ENCODE data around the gene SFXN3.
A peak's percentile ranks its signal among the peaks of the same experiment; 100 is the strongest.

SFXN3 gene

DNA sequence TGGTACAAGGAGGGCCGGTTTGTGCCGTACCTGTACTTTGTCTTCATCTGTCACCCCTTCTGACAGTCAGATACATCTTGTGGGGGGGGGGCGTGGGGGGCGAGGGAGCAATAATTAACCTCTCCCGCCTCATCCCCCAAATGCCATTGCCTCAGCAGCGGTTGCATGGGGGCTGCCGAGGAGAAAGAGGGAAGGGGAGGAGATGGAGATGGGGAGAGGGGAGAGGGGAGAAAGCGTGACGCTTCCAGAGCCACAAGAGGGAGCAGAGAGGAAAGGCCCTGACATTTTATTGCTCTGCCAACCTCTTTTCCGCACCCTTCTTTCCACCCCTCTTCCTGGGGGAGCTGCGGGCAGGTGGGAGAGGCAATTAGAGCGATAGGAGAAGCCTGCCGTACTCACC is 42.6 kb downstream of the SFXN3 start:
- H3K9ac ChIP-seq (ENCODE audit: low read length) = no peak overlapping the region
- H3K9me3 ChIP-seq (ENCODE audit: control insufficient read depth, low read length) = no peaks in the 10 kb centered on the region
- H3K4me1 ChIP-seq (ENCODE audit: control insufficient read depth, insufficient read depth, low read length) = no peaks in the 10 kb centered on the region
- peaks cover 50% of the 10 kb centered on the region for H3K27me3 ChIP-seq (replicated peaks; ENCODE audit: control insufficient read depth, insufficient read depth, low read length)
- no peaks in the 10 kb centered on the region for H3K36me3 ChIP-seq (ENCODE audit: control insufficient read depth, insufficient read depth, low read length, severe bottlenecking)
- H3K4me3 ChIP-seq (ENCODE audit: low read length) = no peak overlapping the region
- no peak for DNase-seq (ENCODE audit: low read depth)

DNA sequence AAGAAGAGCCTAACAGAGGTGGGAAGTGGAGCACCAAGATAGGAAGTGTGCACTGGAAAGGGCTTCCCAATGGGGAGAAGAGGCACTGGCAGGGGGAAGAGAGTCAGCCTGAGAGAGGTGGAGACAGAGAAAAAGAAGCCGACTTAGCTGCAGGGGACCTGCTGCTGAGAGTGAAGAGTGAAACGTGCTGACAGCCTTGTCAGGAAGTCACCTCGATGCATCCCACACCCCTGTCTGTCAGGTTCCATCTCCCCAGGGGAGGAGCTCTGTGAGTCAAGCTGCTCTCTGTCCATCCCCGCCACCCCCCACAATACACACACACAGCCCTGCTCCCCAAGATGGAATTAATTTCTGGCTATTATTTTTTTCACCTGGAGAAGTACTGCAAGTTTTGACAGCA is 44.7 kb downstream of the SFXN3 start:
- Histone ChIP-seq H3K4me1 (ENCODE audit: control insufficient read depth, insufficient read depth, low read length) (no peaks in the 10 kb centered on the region), H3K27me3 (replicated peaks; ENCODE audit: control insufficient read depth, insufficient read depth, low read length) (peaks cover 62% of the 10 kb centered on the region), H3K9me3 (ENCODE audit: control insufficient read depth, low read length) (no peaks in the 10 kb centered on the region), H3K36me3 (ENCODE audit: control insufficient read depth, insufficient read depth, low read length, severe bottlenecking) (no peaks in the 10 kb centered on the region), H3K9ac (ENCODE audit: low read length) (no peak overlapping the region), H3K4me3 (ENCODE audit: low read length) (no peak overlapping the region)
- no peak for DNase-seq (ENCODE audit: low read depth)

DNA sequence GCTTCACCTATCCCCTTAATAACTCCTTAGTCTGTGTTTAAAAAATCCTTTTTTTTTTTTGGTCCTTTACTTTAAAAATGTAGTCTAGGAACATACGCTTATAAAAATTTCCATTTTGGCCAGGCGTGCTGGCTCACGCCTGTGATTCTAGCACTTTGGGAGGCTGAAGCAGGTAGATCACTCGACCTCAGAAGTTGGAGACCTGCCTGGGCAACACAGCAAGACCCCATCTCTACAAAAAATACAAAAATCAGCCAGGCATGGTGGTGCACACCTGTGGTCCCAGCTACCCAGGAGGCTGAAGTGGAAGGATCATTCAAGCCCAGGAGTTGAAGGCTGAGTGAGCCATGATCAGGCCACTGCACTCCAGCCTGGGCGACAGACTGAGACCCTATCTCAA is 45.6 kb downstream of the SFXN3 start:
- H3K9me3 ChIP-seq (ENCODE audit: control insufficient read depth, low read length) = no peaks in the 10 kb centered on the region
- peaks cover 66% of the 10 kb centered on the region for H3K27me3 ChIP-seq (replicated peaks; ENCODE audit: control insufficient read depth, insufficient read depth, low read length)
- no peak overlapping the region for H3K9ac ChIP-seq (ENCODE audit: low read length)
- no peak for DNase-seq (ENCODE audit: low read depth)
- no peak overlapping the region for H3K4me3 ChIP-seq (ENCODE audit: low read length)
- no peaks in the 10 kb centered on the region for H3K4me1 ChIP-seq (ENCODE audit: control insufficient read depth, insufficient read depth, low read length)
- H3K36me3 ChIP-seq (ENCODE audit: control insufficient read depth, insufficient read depth, low read length, severe bottlenecking) = no peaks in the 10 kb centered on the region

DNA sequence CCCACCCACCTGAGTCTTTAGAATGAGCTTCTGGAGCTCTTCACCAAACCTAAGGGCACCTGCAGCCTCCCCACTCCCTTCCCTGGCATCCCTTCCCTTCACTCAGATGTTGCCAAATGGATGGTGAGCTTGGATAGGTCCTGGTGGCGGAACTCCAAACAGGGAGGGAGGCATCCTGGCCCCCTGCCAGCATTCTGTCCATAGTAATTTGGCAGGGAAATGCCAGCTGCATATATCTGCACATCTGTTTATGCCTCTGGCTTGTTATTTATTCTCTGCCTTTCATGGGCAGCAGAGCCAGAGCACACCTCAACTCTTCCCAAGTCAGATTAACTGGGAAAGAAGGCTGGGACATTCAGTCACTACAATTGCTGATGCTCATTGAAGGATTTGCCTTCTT is 48.8 kb downstream of the SFXN3 start:
- H3K9me3 ChIP-seq (ENCODE audit: control insufficient read depth, low read length) = no peaks in the 10 kb centered on the region
- H3K36me3 ChIP-seq (ENCODE audit: control insufficient read depth, insufficient read depth, low read length, severe bottlenecking) = no peaks in the 10 kb centered on the region
- peaks cover 57% of the 10 kb centered on the region for H3K27me3 ChIP-seq (replicated peaks; ENCODE audit: control insufficient read depth, insufficient read depth, low read length)
- DNase-seq (ENCODE audit: low read depth) = no peak
- no peak overlapping the region for H3K4me3 ChIP-seq (ENCODE audit: low read length)
- H3K9ac ChIP-seq (ENCODE audit: low read length) = no peak overlapping the region
- no peaks in the 10 kb centered on the region for H3K4me1 ChIP-seq (ENCODE audit: control insufficient read depth, insufficient read depth, low read length)

DNA sequence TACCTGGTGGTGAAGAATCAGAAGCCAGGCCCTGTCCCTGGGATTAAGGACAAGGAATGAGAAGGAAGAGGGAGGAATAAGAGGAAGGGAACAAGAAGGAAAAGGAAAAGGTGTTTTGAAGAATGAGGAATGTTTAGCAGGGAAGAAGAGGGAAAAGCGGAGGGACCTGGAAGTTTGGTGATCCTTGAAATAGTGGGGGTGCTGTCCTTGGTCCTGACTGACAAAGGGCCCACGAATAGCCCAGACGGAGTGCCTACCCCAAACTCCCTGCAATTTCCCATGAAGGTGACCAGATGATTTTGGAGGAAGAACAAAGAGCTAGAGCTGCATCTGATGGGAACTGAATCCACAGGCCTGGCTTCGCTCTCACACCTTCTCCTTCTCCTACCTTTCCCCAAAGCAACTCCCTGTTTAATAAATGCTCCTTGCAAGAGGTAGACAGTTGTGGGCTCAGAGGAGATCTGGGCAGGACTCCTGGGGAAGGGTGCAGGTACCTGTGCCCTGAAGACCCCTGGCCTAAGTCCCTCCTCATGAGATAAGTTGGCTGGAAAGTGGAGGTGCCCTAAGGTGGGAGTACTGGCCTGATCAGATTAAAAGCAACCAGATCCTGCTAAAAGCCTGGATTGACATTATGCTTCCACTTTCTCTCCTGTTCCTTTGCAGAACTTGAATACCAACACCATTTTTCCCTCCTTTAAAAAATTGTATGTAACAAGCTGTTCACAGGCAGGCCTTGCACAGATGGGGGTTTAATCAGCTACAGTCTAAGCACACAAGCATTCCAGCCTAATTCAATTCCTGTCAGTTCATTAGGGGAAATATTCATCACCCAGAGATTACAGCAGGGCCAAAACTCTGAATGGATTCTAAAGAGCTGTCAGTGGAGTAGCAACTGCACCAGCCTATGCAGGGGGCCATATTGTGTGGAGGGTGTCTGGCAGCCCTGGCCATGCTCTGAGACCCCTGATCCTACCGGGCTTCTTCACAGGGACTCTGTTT is 50.2 kb downstream of the SFXN3 start:
- H3K4me1 ChIP-seq (ENCODE audit: control insufficient read depth, insufficient read depth, low read length) = no peaks in the 10 kb centered on the region
- H3K36me3 ChIP-seq (ENCODE audit: control insufficient read depth, insufficient read depth, low read length, severe bottlenecking) = no peaks in the 10 kb centered on the region
- H3K9ac ChIP-seq (ENCODE audit: low read length) = no peak overlapping the region
- H3K4me3 ChIP-seq (ENCODE audit: low read length) = no peak overlapping the region
- no peaks in the 10 kb centered on the region for H3K9me3 ChIP-seq (ENCODE audit: control insufficient read depth, low read length)
- H3K27me3 ChIP-seq (replicated peaks; ENCODE audit: control insufficient read depth, insufficient read depth, low read length) = peaks cover 57% of the 10 kb centered on the region
- DNase-seq (ENCODE audit: low read depth) = peak; percentile 50

DNA sequence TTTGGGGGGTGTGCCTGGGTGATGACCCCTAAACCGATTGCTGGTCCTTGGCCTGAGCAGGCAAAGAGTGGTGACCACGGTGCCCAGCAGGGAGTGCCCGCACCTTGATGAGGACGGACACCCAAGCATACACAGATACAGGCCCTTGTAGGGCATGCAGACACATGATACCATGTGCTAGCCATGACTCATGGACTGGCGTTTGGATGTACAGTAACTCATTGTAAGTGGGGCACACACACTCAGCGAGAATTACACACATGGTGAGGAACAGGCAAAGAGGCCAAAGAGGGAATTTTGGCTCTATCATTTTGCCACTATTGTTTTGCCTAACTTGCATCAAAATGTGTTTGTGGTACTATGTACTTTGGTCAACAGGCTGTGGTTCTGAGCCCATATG is 54.8 kb downstream of the SFXN3 start:
- Histone ChIP-seq H3K4me1 (ENCODE audit: control insufficient read depth, insufficient read depth, low read length) (no peaks in the 10 kb centered on the region), H3K36me3 (ENCODE audit: control insufficient read depth, insufficient read depth, low read length, severe bottlenecking) (no peaks in the 10 kb centered on the region), H3K4me3 (ENCODE audit: low read length) (no peak overlapping the region), H3K9ac (ENCODE audit: low read length) (no peak overlapping the region), H3K27me3 (replicated peaks; ENCODE audit: control insufficient read depth, insufficient read depth, low read length) (peaks cover 78% of the 10 kb centered on the region), H3K9me3 (ENCODE audit: control insufficient read depth, low read length) (no peaks in the 10 kb centered on the region)
- DNase-seq (ENCODE audit: low read depth) = no peak

DNA sequence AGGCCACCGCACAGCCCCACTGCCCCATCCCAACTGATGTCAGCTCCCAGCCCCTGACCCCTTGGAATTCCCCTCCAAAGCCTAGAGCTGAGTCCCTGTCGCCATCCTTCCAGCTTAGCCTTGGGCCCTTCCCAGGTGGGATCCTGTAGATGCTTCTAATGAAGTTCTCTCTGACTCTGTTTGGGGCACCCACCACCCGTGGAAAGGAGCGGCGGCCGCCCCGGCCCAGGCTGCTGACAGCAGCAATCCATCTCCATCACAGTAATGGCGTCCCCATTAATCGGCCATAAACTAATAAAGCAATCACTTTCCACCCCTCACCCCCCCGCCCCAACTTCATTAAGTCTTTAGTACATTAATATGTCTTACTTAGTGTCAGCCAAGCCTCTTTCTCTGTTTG is 56.3 kb downstream of the SFXN3 start:
- Histone ChIP-seq H3K9ac (ENCODE audit: low read length) (no peak overlapping the region), H3K4me3 (ENCODE audit: low read length) (no peak overlapping the region), H3K4me1 (ENCODE audit: control insufficient read depth, insufficient read depth, low read length) (no peaks in the 10 kb centered on the region), H3K9me3 (ENCODE audit: control insufficient read depth, low read length) (no peaks in the 10 kb centered on the region), H3K27me3 (replicated peaks; ENCODE audit: control insufficient read depth, insufficient read depth, low read length) (peaks cover 72% of the 10 kb centered on the region), H3K36me3 (ENCODE audit: control insufficient read depth, insufficient read depth, low read length, severe bottlenecking) (no peaks in the 10 kb centered on the region)
- DNase-seq (ENCODE audit: low read depth) = no peak

DNA sequence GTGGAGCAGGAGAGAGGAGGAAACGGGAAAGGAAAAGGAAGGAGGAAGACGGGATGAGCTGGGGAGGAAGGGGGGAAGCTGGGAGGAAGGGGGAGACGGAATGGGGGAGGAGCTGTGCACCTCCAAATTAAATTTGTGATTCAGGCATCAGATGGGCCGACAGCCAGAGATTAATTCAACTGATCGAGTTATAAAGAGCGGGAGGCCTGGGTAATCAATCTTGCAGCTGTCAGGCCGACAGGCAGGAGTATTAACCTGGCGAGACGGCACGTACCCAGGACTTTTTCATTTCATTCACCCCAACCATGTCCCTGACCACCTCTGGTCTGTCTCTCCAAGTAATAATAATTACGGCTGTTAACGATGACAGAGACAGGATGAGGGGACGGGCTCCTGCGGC is 56.9 kb downstream of the SFXN3 start:
- H3K9ac ChIP-seq (ENCODE audit: low read length) = no peak overlapping the region
- DNase-seq (ENCODE audit: low read depth) = no peak
- peaks cover 72% of the 10 kb centered on the region for H3K27me3 ChIP-seq (replicated peaks; ENCODE audit: control insufficient read depth, insufficient read depth, low read length)
- H3K36me3 ChIP-seq (ENCODE audit: control insufficient read depth, insufficient read depth, low read length, severe bottlenecking) = no peaks in the 10 kb centered on the region
- H3K4me1 ChIP-seq (ENCODE audit: control insufficient read depth, insufficient read depth, low read length) = no peaks in the 10 kb centered on the region
- H3K4me3 ChIP-seq (ENCODE audit: low read length) = no peak overlapping the region
- H3K9me3 ChIP-seq (ENCODE audit: control insufficient read depth, low read length) = no peaks in the 10 kb centered on the region

DNA sequence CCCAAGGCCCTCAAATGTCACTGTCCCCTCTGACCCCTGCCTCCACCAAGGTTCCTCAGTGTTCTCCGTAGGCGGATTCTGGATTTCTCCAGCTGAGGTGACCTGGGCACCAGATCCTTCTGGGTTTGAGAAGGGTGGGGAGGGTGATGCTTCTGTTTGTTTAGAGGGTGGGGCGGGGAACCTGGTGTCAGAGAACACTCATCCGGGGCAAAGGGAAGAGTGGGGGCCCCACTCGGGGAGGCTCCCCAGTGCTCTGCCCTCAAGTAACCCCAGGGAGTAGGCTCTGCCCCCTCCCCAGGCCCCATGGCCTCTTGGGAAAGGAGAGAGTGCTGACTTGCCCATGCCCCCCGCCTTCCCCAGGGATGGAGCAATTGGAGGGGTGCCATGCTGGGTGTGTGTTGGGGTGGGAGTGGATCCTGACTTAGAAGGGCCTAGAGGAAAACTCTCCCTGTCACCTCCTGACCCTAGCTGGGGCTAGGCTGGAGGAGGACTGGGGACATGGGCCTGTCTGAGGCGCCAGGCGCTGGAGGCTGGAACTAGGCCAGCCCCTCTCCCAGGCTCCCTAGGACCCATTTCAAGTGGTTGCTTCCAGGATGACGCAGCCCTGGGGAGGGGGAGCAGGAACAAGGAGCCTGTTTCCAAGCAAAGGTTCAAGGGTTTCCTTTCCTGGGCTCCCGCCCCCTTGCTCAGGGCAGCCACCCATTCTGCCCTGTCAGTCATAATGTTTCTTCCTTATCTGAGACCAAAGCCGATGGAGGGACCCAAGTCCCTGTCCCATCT is 58.7 kb downstream of the SFXN3 start:
- Histone ChIP-seq H3K36me3 (ENCODE audit: control insufficient read depth, insufficient read depth, low read length, severe bottlenecking) (no peaks in the 10 kb centered on the region), H3K9ac (ENCODE audit: low read length) (no peak overlapping the region), H3K27me3 (replicated peaks; ENCODE audit: control insufficient read depth, insufficient read depth, low read length) (peaks cover 75% of the 10 kb centered on the region), H3K4me1 (ENCODE audit: control insufficient read depth, insufficient read depth, low read length) (no peaks in the 10 kb centered on the region), H3K4me3 (ENCODE audit: low read length) (no peak overlapping the region), H3K9me3 (ENCODE audit: control insufficient read depth, low read length) (no peaks in the 10 kb centered on the region)
- DNase-seq (ENCODE audit: low read depth) = no peak

DNA sequence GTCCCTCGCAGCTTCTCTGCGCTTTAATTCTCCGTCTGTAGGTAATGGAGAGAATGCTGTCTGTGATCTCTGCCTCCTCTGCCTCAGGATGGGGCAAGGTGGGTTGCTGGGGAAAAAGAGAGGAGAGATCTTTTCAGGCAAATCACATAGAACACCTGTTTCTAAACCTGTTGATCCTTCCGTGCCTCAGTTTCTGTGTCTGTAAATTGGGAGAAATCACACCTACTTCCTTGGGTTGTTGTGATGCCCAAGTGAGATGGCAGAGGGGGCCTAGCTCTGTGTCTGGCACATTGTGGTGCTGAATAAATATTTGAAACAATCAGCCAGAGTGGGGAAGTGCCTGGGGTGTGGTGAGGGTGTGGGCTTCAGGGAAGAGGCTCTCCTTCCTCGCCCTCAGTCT is 59.6 kb downstream of the SFXN3 start:
- DNase-seq (ENCODE audit: low read depth) = no peak
- Histone ChIP-seq H3K36me3 (ENCODE audit: control insufficient read depth, insufficient read depth, low read length, severe bottlenecking) (no peaks in the 10 kb centered on the region), H3K9ac (ENCODE audit: low read length) (no peak overlapping the region), H3K27me3 (replicated peaks; ENCODE audit: control insufficient read depth, insufficient read depth, low read length) (peaks cover 72% of the 10 kb centered on the region), H3K9me3 (ENCODE audit: control insufficient read depth, low read length) (no peaks in the 10 kb centered on the region), H3K4me1 (ENCODE audit: control insufficient read depth, insufficient read depth, low read length) (no peaks in the 10 kb centered on the region), H3K4me3 (ENCODE audit: low read length) (no peak overlapping the region)

All from adipocyte (in vitro differentiated cells).